Measurements from ENCODE around the gene NELFCD.

Gene NELFCD

DNA sequence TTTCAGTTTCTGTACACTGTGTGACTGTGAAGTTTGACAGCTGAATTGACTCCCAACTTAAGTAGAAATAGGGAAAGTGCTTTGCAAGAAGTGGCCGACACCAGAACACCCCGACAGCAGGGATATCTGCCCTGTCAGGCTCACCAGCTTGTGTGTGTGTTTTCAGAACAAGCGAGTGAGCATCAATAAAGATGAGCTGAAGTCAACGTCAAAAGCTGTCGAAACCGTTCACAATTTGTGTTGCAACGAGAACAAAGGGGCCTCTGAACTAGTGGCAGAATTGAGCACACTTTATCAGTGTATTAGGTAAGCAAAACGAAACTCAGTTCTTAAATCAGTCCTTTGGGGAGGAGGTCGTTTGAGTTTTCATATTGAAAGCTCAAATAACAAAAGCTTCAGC lies 10.7 kb downstream of the NELFCD start:
- Histone ChIP-seq H3K27me3 (ENCODE audit: insufficient read depth, poor library complexity, severe bottlenecking) (no peaks in the 10 kb centered on the region), H3K27ac (replicated peaks) (no peak overlapping the region), H3K4me3 (replicated peaks; ENCODE audit: insufficient read depth, low read length) (no peak overlapping the region)
- no peak for TF ChIP-seq CTCF (IDR thresholded peaks at IDR 0.05; ENCODE audit: insufficient read depth, low read length)
- TF ChIP-seq, protein P1, sequence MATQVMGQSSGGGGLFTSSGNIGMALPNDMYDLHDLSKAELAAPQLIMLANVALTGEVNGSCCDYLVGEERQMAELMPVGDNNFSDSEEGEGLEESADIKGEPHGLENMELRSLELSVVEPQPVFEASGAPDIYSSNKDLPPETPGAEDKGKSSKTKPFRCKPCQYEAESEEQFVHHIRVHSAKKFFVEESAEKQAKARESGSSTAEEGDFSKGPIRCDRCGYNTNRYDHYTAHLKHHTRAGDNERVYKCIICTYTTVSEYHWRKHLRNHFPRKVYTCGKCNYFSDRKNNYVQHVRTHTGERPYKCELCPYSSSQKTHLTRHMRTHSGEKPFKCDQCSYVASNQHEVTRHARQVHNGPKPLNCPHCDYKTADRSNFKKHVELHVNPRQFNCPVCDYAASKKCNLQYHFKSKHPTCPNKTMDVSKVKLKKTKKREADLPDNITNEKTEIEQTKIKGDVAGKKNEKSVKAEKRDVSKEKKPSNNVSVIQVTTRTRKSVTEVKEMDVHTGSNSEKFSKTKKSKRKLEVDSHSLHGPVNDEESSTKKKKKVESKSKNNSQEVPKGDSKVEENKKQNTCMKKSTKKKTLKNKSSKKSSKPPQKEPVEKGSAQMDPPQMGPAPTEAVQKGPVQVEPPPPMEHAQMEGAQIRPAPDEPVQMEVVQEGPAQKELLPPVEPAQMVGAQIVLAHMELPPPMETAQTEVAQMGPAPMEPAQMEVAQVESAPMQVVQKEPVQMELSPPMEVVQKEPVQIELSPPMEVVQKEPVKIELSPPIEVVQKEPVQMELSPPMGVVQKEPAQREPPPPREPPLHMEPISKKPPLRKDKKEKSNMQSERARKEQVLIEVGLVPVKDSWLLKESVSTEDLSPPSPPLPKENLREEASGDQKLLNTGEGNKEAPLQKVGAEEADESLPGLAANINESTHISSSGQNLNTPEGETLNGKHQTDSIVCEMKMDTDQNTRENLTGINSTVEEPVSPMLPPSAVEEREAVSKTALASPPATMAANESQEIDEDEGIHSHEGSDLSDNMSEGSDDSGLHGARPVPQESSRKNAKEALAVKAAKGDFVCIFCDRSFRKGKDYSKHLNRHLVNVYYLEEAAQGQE (IDR thresholded peaks at IDR 0.05; ENCODE audit: insufficient replicate concordance, low read depth): no peak
- no peak for TF ChIP-seq SPI1 (IDR thresholded peaks at IDR 0.05; ENCODE audit: borderline replicate concordance, low read depth)
- TF ChIP-seq POLR2AphosphoS5 (IDR thresholded peaks at IDR 0.05; ENCODE audit: low read depth): no peak
- no peak for TF ChIP-seq GABPA (IDR thresholded peaks at IDR 0.05; ENCODE audit: low read depth)
- no peak for DNase-seq (ENCODE audit: low read depth in 1 of 2, low spot score in 1 of 2)

GRCh38 chr20:58992911-58993310 lies 11.9 kb downstream of the NELFCD start:
- Histone ChIP-seq H3K27ac (replicated peaks) (no peak overlapping the region), H3K27me3 (ENCODE audit: insufficient read depth, poor library complexity, severe bottlenecking) (no peaks in the 10 kb centered on the region), H3K4me3 (replicated peaks; ENCODE audit: insufficient read depth, low read length) (no peak overlapping the region)
- TF ChIP-seq POLR2AphosphoS5 (IDR thresholded peaks at IDR 0.05; ENCODE audit: low read depth) (no peak), SPI1 (IDR thresholded peaks at IDR 0.05; ENCODE audit: borderline replicate concordance, low read depth) (no peak), CTCF (IDR thresholded peaks at IDR 0.05; ENCODE audit: insufficient read depth, low read length) (no peak), GABPA (IDR thresholded peaks at IDR 0.05; ENCODE audit: low read depth) (no peak)
- TF ChIP-seq, protein P1 (IDR thresholded peaks at IDR 0.05; ENCODE audit: insufficient replicate concordance, low read depth): no peak
- no peak for DNase-seq (ENCODE audit: low read depth in 1 of 2, low spot score in 1 of 2)

DNA sequence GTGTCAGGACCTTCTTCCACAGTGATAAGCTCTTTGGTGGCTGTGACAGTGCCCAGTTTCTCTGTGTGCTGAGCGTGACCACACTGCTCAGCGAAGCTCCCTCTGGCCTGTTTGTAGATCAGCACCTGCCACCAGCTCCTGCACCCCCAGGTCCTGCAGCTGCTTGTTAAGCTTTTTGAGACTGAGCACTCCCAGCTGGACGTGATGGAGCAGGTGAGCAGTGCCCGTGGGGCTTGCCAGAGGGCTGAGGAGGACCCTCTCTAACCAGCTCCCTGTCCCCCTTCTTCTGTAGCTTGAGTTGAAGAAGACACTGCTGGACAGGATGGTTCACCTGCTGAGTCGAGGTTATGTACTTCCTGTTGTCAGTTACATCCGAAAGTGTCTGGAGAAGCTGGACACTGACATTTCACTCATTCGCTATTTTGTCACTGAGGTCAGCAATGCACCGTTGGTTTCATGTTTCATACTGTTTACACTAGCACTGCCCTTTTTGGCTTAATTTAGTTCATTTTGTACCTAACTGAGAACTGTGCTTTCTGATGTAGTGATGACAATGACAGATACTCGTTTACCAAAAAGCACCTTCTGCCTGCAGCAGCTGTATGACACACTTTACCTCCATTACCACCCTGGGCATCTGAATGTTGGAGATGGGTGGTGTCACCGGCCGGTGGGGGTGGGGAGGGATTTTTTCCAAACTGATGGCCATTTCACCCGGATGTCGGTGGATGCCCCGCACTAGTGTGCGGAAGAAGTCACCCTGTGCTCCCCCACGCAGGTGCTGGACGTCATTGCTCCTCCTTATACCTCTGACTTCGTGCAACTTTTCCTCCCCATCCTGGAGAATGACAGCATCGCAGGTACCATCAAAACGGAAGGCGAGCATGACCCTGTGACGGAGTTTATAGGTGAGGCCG lies 12.5 kb downstream of the NELFCD start:
- no peaks in the 10 kb centered on the region for H3K27me3 ChIP-seq (ENCODE audit: insufficient read depth, poor library complexity, severe bottlenecking)
- H3K27ac ChIP-seq (replicated peaks): no peak overlapping the region
- H3K4me3 ChIP-seq (replicated peaks; ENCODE audit: insufficient read depth, low read length): no peak overlapping the region
- DNase-seq (ENCODE audit: low read depth in 1 of 2, low spot score in 1 of 2): no peak
- TF ChIP-seq, protein P1 (IDR thresholded peaks at IDR 0.05; ENCODE audit: insufficient replicate concordance, low read depth): no peak
